ENCODE data around the gene SPOPL. TPM values are rescaled to one million over a fixed set of nuclear protein-coding genes. Genes with fewer than 3 reads are reported as not detected.
A peak's percentile ranks its signal among the peaks of the same experiment; 100 is the strongest.

The SPOPL gene
- total and polyA plus RNA-seq, 2 donors (not counting 1 experiment from before 2014, with no cell fraction given): 11.5 to 15.2 TPM

DNA sequence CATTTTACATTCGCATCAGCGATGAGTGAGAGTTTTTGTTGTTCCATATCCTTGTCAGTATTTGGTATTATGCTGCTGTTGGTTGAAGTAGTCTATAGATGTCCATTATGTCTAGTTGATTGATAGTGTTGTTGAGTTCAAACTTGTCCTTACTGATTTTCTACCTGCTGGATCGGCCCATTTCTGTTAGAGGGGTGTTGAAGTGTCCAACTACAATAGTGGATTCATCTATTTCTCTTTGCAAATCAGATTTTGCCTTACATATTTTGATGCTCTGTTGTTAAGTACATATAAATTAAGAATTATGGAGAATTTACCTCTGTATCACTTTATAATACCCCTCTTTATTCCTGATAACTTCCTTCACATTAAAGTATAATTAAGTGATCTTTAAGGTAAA is 8.7 kb downstream of the SPOPL start:
- Histone ChIP-seq H2AFZ (ENCODE audit: low read length) (no peak overlapping the region), H3K9me3 (ENCODE audit: control insufficient read depth, insufficient read depth, low read depth, low read length) (no peaks in the 10 kb centered on the region), H3K4me3 (replicated peaks in 1 of 4; ENCODE audit: control extremely low read depth in 1 of 4, insufficient read depth in 1 of 4, low read depth in 3 of 4, low read length in 4 of 4) (no peak overlapping the region), H3K9ac (ENCODE audit: insufficient read depth, low read length) (no peak overlapping the region), H3K4me1 (ENCODE audit: control insufficient read depth, extremely low read depth, insufficient read depth, low read length) (no peaks in the 10 kb centered on the region), H4K20me1 (ENCODE audit: control insufficient read depth, extremely low read depth, insufficient read depth, low read length) (no peaks in the 10 kb centered on the region), H3K27me3 (ENCODE audit: control insufficient read depth, insufficient read depth, low read length) (no peaks in the 10 kb centered on the region), H3K79me2 (ENCODE audit: control insufficient read depth, insufficient read depth, low read length) (peaks cover 23% of the 10 kb centered on the region), H3K27ac (ENCODE audit: insufficient read depth, low read length) (no peak overlapping the region), H3K36me3 (ENCODE audit: control insufficient read depth, insufficient read depth, low read length) (no peaks in the 10 kb centered on the region), H3K4me2 (ENCODE audit: extremely low read depth, insufficient read depth, low read length) (no peak overlapping the region)
- no peak for TF ChIP-seq EZH2 (IDR thresholded peaks at IDR 0.05; ENCODE audit: low read length, missing control alignments)
- TF ChIP-seq, protein P1, sequence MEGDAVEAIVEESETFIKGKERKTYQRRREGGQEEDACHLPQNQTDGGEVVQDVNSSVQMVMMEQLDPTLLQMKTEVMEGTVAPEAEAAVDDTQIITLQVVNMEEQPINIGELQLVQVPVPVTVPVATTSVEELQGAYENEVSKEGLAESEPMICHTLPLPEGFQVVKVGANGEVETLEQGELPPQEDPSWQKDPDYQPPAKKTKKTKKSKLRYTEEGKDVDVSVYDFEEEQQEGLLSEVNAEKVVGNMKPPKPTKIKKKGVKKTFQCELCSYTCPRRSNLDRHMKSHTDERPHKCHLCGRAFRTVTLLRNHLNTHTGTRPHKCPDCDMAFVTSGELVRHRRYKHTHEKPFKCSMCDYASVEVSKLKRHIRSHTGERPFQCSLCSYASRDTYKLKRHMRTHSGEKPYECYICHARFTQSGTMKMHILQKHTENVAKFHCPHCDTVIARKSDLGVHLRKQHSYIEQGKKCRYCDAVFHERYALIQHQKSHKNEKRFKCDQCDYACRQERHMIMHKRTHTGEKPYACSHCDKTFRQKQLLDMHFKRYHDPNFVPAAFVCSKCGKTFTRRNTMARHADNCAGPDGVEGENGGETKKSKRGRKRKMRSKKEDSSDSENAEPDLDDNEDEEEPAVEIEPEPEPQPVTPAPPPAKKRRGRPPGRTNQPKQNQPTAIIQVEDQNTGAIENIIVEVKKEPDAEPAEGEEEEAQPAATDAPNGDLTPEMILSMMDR (conservative IDR thresholded peaks at IDR 0.05 in 1 of 2, IDR thresholded peaks at IDR 0.05 in 1 of 2; ENCODE audit: low read depth in 1 of 2, low read length in 2 of 2): no peak
- no peak for DNase-seq (ENCODE audit: low read depth in 2 of 2)

GRCh38 chr2:138512672-138513071 is 11.1 kb downstream of the SPOPL start:
- DNase-seq (ENCODE audit: low read depth in 2 of 2): peak; percentile 20 to 21
- Histone ChIP-seq H3K4me1 (ENCODE audit: control insufficient read depth, extremely low read depth, insufficient read depth, low read length) (no peaks in the 10 kb centered on the region), H3K79me2 (ENCODE audit: control insufficient read depth, insufficient read depth, low read length) (peaks cover 14% of the 10 kb centered on the region), H3K4me3 (replicated peaks in 1 of 4; ENCODE audit: control extremely low read depth in 1 of 4, insufficient read depth in 1 of 4, low read depth in 3 of 4, low read length in 4 of 4) (no peak overlapping the region), H3K27ac (ENCODE audit: insufficient read depth, low read length) (no peak overlapping the region), H3K4me2 (ENCODE audit: extremely low read depth, insufficient read depth, low read length) (no peak overlapping the region), H4K20me1 (ENCODE audit: control insufficient read depth, extremely low read depth, insufficient read depth, low read length) (no peaks in the 10 kb centered on the region), H3K9me3 (ENCODE audit: control insufficient read depth, insufficient read depth, low read depth, low read length) (no peaks in the 10 kb centered on the region), H3K36me3 (ENCODE audit: control insufficient read depth, insufficient read depth, low read length) (no peaks in the 10 kb centered on the region), H3K9ac (ENCODE audit: insufficient read depth, low read length) (no peak overlapping the region), H2AFZ (ENCODE audit: low read length) (no peak overlapping the region), H3K27me3 (ENCODE audit: control insufficient read depth, insufficient read depth, low read length) (no peaks in the 10 kb centered on the region)
- TF ChIP-seq, protein P1 (conservative IDR thresholded peaks at IDR 0.05 in 1 of 2, IDR thresholded peaks at IDR 0.05 in 1 of 2; ENCODE audit: low read depth in 1 of 2, low read length in 2 of 2): no peak
- no peak for TF ChIP-seq EZH2 (IDR thresholded peaks at IDR 0.05; ENCODE audit: low read length, missing control alignments)

DNA sequence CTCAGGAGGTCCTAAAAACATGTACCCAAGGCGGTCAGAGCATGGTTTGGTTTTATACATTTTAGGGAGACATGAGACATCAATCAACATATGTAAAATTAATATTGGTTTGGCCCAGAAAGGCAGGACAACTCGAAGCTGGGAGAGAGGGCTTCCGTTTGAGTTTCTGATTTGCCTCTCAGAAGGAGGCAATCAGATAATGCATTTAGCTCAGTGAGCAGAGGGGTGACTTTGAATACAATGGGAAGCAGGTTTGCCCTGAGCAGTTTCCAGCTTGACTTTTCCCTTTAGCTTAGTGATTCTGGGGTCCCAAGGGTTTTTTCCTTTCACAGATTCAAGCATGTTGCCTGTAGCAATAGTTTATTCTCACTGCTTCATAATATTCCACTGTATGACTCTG is 12.6 kb downstream of the SPOPL start:
- H3K79me2 ChIP-seq (ENCODE audit: control insufficient read depth, insufficient read depth, low read length): peaks cover 11% of the 10 kb centered on the region
- no peak overlapping the region for H3K4me2 ChIP-seq (ENCODE audit: extremely low read depth, insufficient read depth, low read length)
- H3K27me3 ChIP-seq (ENCODE audit: control insufficient read depth, insufficient read depth, low read length): no peaks in the 10 kb centered on the region
- no peak overlapping the region for H3K4me3 ChIP-seq (replicated peaks in 1 of 4; ENCODE audit: control extremely low read depth in 1 of 4, insufficient read depth in 1 of 4, low read depth in 3 of 4, low read length in 4 of 4)
- no peaks in the 10 kb centered on the region for H3K36me3 ChIP-seq (ENCODE audit: control insufficient read depth, insufficient read depth, low read length)
- DNase-seq (ENCODE audit: low read depth in 2 of 2): no peak
- TF ChIP-seq EZH2 (IDR thresholded peaks at IDR 0.05; ENCODE audit: low read length, missing control alignments): no peak
- TF ChIP-seq, protein P1 (conservative IDR thresholded peaks at IDR 0.05 in 1 of 2, IDR thresholded peaks at IDR 0.05 in 1 of 2; ENCODE audit: low read depth in 1 of 2, low read length in 2 of 2): no peak
- H2AFZ ChIP-seq (ENCODE audit: low read length): no peak overlapping the region
- no peaks in the 10 kb centered on the region for H3K9me3 ChIP-seq (ENCODE audit: control insufficient read depth, insufficient read depth, low read depth, low read length)
- H3K27ac ChIP-seq (ENCODE audit: insufficient read depth, low read length): no peak overlapping the region
- no peaks in the 10 kb centered on the region for H3K4me1 ChIP-seq (ENCODE audit: control insufficient read depth, extremely low read depth, insufficient read depth, low read length)
- H4K20me1 ChIP-seq (ENCODE audit: control insufficient read depth, extremely low read depth, insufficient read depth, low read length): no peaks in the 10 kb centered on the region
- no peak overlapping the region for H3K9ac ChIP-seq (ENCODE audit: insufficient read depth, low read length)

Data from fibroblast of lung (primary cell).